ENCODE results near the gene NUP88.
"Not testable (repeated sequence)": the region's sequence is repeated elsewhere in the genome, so short reads cannot be mapped to it uniquely, and the experiment has no call there.

The NUP88 gene

GRCh38 chr17:5431949-5432556, 12.6 kb upstream of the NUP88 start:
- no peak for DNase-seq
- TF ChIP-seq GATA1 (IDR thresholded peaks at IDR 0.05; ENCODE audit: low read depth, low read length): no peak

GRCh38 chr17:5431234-5431633, 11.8 kb upstream of the NUP88 start:
- DNase-seq: not testable (repeated sequence)

- TF ChIP-seq GATA1 (IDR thresholded peaks at IDR 0.05; ENCODE audit: low read depth, low read length): no peak
- no peak for DNase-seq
Measured at GRCh38 chr17:5430413-5430999, 11.0 kb upstream of the NUP88 start.

GRCh38 chr17:5429191-5429887, 9.9 kb upstream of the NUP88 start:
- no peak for DNase-seq
- no peak for TF ChIP-seq POLR2A (IDR thresholded peaks at IDR 0.05; ENCODE audit: low read length)

GRCh38 chr17:5425826-5426225, 6.4 kb upstream of the NUP88 start:
- no peak for DNase-seq
- no peak for TF ChIP-seq GATA1 (IDR thresholded peaks at IDR 0.05; ENCODE audit: low read depth, low read length)
- TF ChIP-seq POLR2A (IDR thresholded peaks at IDR 0.05; ENCODE audit: low read length): no peak

GRCh38 chr17:5424909-5425308, 5.4 kb upstream of the NUP88 start:
- no peak for DNase-seq
- TF ChIP-seq POLR2A (IDR thresholded peaks at IDR 0.05; ENCODE audit: low read length): no peak
- no peak for TF ChIP-seq GATA1 (IDR thresholded peaks at IDR 0.05; ENCODE audit: low read depth, low read length)

- DNase-seq: peak in 1 of 2 experiments; percentile 31
- no peak for TF ChIP-seq GATA1 (IDR thresholded peaks at IDR 0.05; ENCODE audit: low read depth, low read length)
- TF ChIP-seq POLR2A (IDR thresholded peaks at IDR 0.05; ENCODE audit: low read length): no peak
Measured at GRCh38 chr17:5422505-5422904, 3.0 kb upstream of the NUP88 start.

- peak; percentile 93 to 95 for DNase-seq
- TF ChIP-seq GATA1 (IDR thresholded peaks at IDR 0.05; ENCODE audit: low read depth, low read length) (no peak), POLR2A (IDR thresholded peaks at IDR 0.05; ENCODE audit: low read length) (peak; percentile 81)
Measured at GRCh38 chr17:5419959-5420653, 644 bp upstream of the NUP88 start, which contains the start of gene RPAIN. Gene RPAIN, plus strand, starts transcription at chr17:5420182. Its CDS starts 29 bp downstream, at chr17:5420211.

GRCh38 chr17:5418858-5419355, 555 bp downstream of the NUP88 start:
- TF ChIP-seq GATA1 (IDR thresholded peaks at IDR 0.05; ENCODE audit: low read depth, low read length) (no peak), POLR2A (IDR thresholded peaks at IDR 0.05; ENCODE audit: low read length) (no peak)
- peak; percentile 65 to 79 for DNase-seq

- TF ChIP-seq POLR2A (IDR thresholded peaks at IDR 0.05; ENCODE audit: low read length) (no peak), GATA1 (IDR thresholded peaks at IDR 0.05; ENCODE audit: low read depth, low read length) (no peak)
- DNase-seq: peak; percentile 36 to 59
Measured at GRCh38 chr17:5416901-5417300, 2.6 kb downstream of the NUP88 start.

- peak; percentile 44 to 80 for DNase-seq
- TF ChIP-seq POLR2A (IDR thresholded peaks at IDR 0.05; ENCODE audit: low read length) (no peak), GATA1 (IDR thresholded peaks at IDR 0.05; ENCODE audit: low read depth, low read length) (no peak)
Measured at GRCh38 chr17:5413682-5414081, 5.8 kb downstream of the NUP88 start.

- no peak for TF ChIP-seq POLR2A (IDR thresholded peaks at IDR 0.05; ENCODE audit: low read length)
- no peak for DNase-seq
Measured at GRCh38 chr17:5410594-5411272, 8.7 kb downstream of the NUP88 start.

- TF ChIP-seq GATA1 (IDR thresholded peaks at IDR 0.05; ENCODE audit: low read depth, low read length) (no peak), POLR2A (IDR thresholded peaks at IDR 0.05; ENCODE audit: low read length) (no peak)
- DNase-seq: peak; percentile 63 to 82
Measured at GRCh38 chr17:5408186-5408585, 11.3 kb downstream of the NUP88 start.

- TF ChIP-seq POLR2A (IDR thresholded peaks at IDR 0.05; ENCODE audit: low read length) (no peak), GATA1 (IDR thresholded peaks at IDR 0.05; ENCODE audit: low read depth, low read length) (no peak)
Measured at GRCh38 chr17:5405400-5405799, 14.1 kb downstream of the NUP88 start.

More at GRCh38 chr17:5405400-5405799, 14.1 kb downstream of the NUP88 start:
- DNase-seq: no peak

Measured in erythroblast (primary cell).